ENCODE results near the gene TTC32.

DNA sequence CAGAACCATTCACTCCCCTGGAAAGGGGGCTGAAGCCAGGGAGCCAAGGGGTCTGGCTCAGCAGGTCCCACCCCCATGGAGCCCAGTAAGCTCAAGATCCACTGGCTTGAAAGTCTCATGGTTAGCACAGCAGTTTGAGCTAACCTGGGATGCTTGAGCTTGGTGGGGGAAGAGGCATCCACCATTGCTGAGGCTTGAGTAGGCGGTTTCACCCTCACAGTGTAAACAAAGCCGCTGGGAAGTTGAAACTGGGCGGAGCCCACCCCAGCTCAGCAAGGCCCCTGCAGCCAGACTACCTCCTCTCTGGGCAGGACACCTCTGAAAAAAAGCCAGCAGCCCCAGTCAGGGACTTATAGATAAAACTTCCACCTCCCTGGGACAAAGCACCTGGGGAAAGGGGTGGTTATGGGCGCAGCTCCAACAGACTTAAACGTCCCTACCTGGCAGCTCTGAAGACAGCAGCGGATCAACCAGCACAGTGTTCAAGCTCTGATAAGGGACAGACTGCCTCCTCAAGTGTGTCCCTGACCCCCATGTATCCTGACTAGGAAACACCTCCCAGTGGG is 14.7 kb upstream of the TTC32 start:
- TF ChIP-seq, protein P1, sequence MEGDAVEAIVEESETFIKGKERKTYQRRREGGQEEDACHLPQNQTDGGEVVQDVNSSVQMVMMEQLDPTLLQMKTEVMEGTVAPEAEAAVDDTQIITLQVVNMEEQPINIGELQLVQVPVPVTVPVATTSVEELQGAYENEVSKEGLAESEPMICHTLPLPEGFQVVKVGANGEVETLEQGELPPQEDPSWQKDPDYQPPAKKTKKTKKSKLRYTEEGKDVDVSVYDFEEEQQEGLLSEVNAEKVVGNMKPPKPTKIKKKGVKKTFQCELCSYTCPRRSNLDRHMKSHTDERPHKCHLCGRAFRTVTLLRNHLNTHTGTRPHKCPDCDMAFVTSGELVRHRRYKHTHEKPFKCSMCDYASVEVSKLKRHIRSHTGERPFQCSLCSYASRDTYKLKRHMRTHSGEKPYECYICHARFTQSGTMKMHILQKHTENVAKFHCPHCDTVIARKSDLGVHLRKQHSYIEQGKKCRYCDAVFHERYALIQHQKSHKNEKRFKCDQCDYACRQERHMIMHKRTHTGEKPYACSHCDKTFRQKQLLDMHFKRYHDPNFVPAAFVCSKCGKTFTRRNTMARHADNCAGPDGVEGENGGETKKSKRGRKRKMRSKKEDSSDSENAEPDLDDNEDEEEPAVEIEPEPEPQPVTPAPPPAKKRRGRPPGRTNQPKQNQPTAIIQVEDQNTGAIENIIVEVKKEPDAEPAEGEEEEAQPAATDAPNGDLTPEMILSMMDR (IDR thresholded peaks at IDR 0.05) = no peak
- no peak for TF ChIP-seq POLR2A (IDR thresholded peaks at IDR 0.05)
- no peak for TF ChIP-seq POLR2AphosphoS5 (IDR thresholded peaks at IDR 0.05)

Measured in prostate gland (tissue), 2 donors.